SK-N-SH (cell line): ENCODE results near the gene GNB5. TPM values are rescaled to one million over a fixed set of nuclear protein-coding genes. Genes with fewer than 3 reads are reported as not detected.
A peak's percentile ranks its signal among the peaks of the same experiment; 100 is the strongest.

ENCODE experiments used
- CTCF ChIA-PET: fragments of 300-600, 350-600 bp; formaldehyde crosslinking; extraction: SDS; loops from one replicate; lab custom pipeline; 2021; lab: Yijun Ruan, JAX
- POLR2A ChIA-PET: fragments of 350-600 bp; sonication (Branson Sonifier 250); formaldehyde crosslinking; extraction: SDS; loops from one replicate; lab custom pipeline; 2020; ENCODE audit warnings: antibody characterized with exemption, inconsistent platforms; lab: Yijun Ruan, JAX
- DNase-seq: peaks from one replicate; pipeline ENCODE4 v3.0.0; 2012
- H2AFZ ChIP-seq: fragments of 200-600 bp; sonication (generic); 2 replicates; pipeline ENCODE4 v1.8.1; 2016; ENCODE audit warnings: antibody characterized with exemption, mild to moderate bottlenecking, low read depth
- H3F3A ChIP-seq: fragments of 200-600 bp; sonication (generic); replicated peaks from 2 replicates; pipeline ENCODE3; 2016; ENCODE audit warnings: antibody characterized with exemption, mild to moderate bottlenecking; ENCODE audit not compliant: insufficient read depth
- H3K27ac ChIP-seq, 2 experiments: fragments of 200-500 bp in 1 of 2; fragments of 200-600 bp in 1 of 2; sonication (Bioruptor generic) in 1 of 2; sonication (generic), shearing (Covaris generic) in 1 of 2; 2 replicates each; pipeline versions ENCODE4 v1.5.1 to v1.6.1; 2014 to 2016; ENCODE audit warnings: low read depth in 2 of 2, inconsistent platforms in 1 of 2, low read length in 1 of 2, mild to moderate bottlenecking in 1 of 2, mixed read lengths in 1 of 2
- H3K27me3 ChIP-seq: fragments of 200-600 bp; sonication (generic), shearing (Covaris generic); 2 replicates; pipeline ENCODE4 v1.6.1; 2016; ENCODE audit warnings: mixed run types; ENCODE audit not compliant: insufficient read depth
- H3K36me3 ChIP-seq, 2 experiments: fragments of 200-500 bp in 1 of 2; fragments of 200-600 bp in 1 of 2; sonication (Bioruptor generic) in 1 of 2; sonication (generic) in 1 of 2; replicated peaks in 1 of 2; 2 replicates each; pipeline versions ENCODE3 to v1.5.1; 2014 to 2016; ENCODE audit warnings: low read length in 1 of 2, mild to moderate bottlenecking in 1 of 2; ENCODE audit not compliant: insufficient read depth in 2 of 2, control insufficient read depth in 1 of 2
- H3K4me1 ChIP-seq, 2 experiments: fragments of 200-500 bp in 1 of 2; fragments of 200-600 bp in 1 of 2; sonication (Bioruptor generic) in 1 of 2; sonication (generic), shearing (Covaris generic) in 1 of 2; 2 replicates each; pipeline versions ENCODE4 v1.5.1 to v1.6.1; 2014 to 2016; ENCODE audit warnings: low read depth in 1 of 2, low read length in 1 of 2, mixed run types in 1 of 2; ENCODE audit not compliant: insufficient read depth in 2 of 2, control insufficient read depth in 1 of 2
- H3K4me2 ChIP-seq: fragments of 200-600 bp; sonication (generic), shearing (Covaris generic); 2 replicates; pipeline ENCODE4 v1.6.1; 2017; ENCODE audit warnings: mixed run types
- H3K4me3 ChIP-seq, 2 experiments: fragments of 200-500 bp in 1 of 2; fragments of 200-600 bp in 1 of 2; sonication (Bioruptor generic) in 1 of 2; sonication (generic), shearing (Covaris generic) in 1 of 2; 2 replicates each; pipeline versions ENCODE4 v1.5.1 to v1.8.1; 2014 to 2016; ENCODE audit warnings: low read depth in 2 of 2, inconsistent platforms in 1 of 2, low read length in 1 of 2, mild to moderate bottlenecking in 1 of 2, mixed read lengths in 1 of 2, moderate library complexity in 1 of 2
- H3K79me2 ChIP-seq: fragments of 200-600 bp; sonication (generic); 2 replicates; pipeline ENCODE4 v1.8.1; 2017; ENCODE audit warnings: mild to moderate bottlenecking; ENCODE audit not compliant: insufficient read depth
- H3K9ac ChIP-seq: fragments of 200-600 bp; sonication (generic); 2 replicates; pipeline ENCODE4 v1.6.1; 2017; ENCODE audit warnings: mixed run types
- H3K9me2 ChIP-seq: fragments of 200-600 bp; sonication (generic); 2 replicates; pipeline ENCODE4 v1.6.1; 2017; ENCODE audit warnings: mixed run types
- H3K9me3 ChIP-seq: fragments of 200-600 bp; sonication (generic); 2 replicates; pipeline ENCODE4 v1.6.1; 2017; ENCODE audit warnings: mixed run types, mild to moderate bottlenecking, moderate library complexity
- H4K20me1 ChIP-seq: fragments of 200-600 bp; sonication (generic); 2 replicates; pipeline ENCODE4 v1.6.1; 2017; ENCODE audit warnings: mild to moderate bottlenecking, mixed run types; ENCODE audit not compliant: insufficient read depth
- ELF1 ChIP-seq: IDR thresholded peaks from 2 replicates; pipeline ENCODE4 v1.4.0; 2012
- FOSL2 ChIP-seq: IDR thresholded peaks from 2 replicates; pipeline ENCODE4 v1.4.0; 2012; ENCODE audit warnings: low read depth, mild to moderate bottlenecking, moderate library complexity, borderline replicate concordance
- GATA2 ChIP-seq: sonication (generic); formaldehyde crosslinking; IDR thresholded peaks from 2 replicates; pipeline ENCODE4 v1.5.0; 2020; ENCODE audit warnings: mild to moderate bottlenecking, missing genetic modification reagents
- JUND ChIP-seq: IDR thresholded peaks from 2 replicates; pipeline ENCODE4 v1.4.0; 2012
- POLR2AphosphoS5 ChIP-seq: IDR thresholded peaks from 2 replicates; pipeline ENCODE4 v1.6.1; 2012; ENCODE audit warnings: low read depth, low read length
- RAD21 ChIP-seq: IDR thresholded peaks from 2 replicates; pipeline ENCODE4 v1.6.1; 2012; ENCODE audit warnings: mild to moderate bottlenecking, low read length
- SIN3A ChIP-seq: IDR thresholded peaks from 2 replicates; pipeline ENCODE4 v1.6.1; 2012; ENCODE audit warnings: low read depth, mild to moderate bottlenecking, low read length, moderate library complexity, borderline replicate concordance
- SMC3 ChIP-seq: IDR thresholded peaks from 2 replicates; pipeline ENCODE4 v1.6.1; 2012; ENCODE audit warnings: low read depth, low read length, improper control_type of control experiment
- TEAD4 ChIP-seq: IDR thresholded peaks from 2 replicates; pipeline ENCODE4 v1.4.0; 2012; ENCODE audit warnings: mild to moderate bottlenecking, borderline replicate concordance; ENCODE audit not compliant: insufficient read depth
- WGBS: methylation state at CpG from one replicate; pipeline ENCODE4 v1.1.6; 2017; ENCODE audit warnings: low lambda C conversion rate; 5-methylcytosine and 5-hydroxymethylcytosine counted together
- polyA plus RNA-seq, 3 experiments: library from polyadenylated mRNA; depleted of rRNA; stranded (reverse); fragments of >200 nt; gene quantifications; 2 replicates each; pipeline ENCODE4 v1.2.3, GENCODE V29; 2012
- TF ChIP-seq, protein P1 (sequence below): IDR thresholded peaks from 2 replicates; pipeline ENCODE4 v1.6.1; 2012; ENCODE audit warnings: mild to moderate bottlenecking, low read depth, low read length, moderate library complexity
- TF ChIP-seq, protein P2 (sequence below): fragments of 150-350 bp; IDR thresholded peaks from 2 replicates; pipeline ENCODE4 v1.6.1; 2017; ENCODE audit warnings: antibody characterized with exemption, low read length, low read depth, borderline replicate concordance
- TF ChIP-seq, protein P3 (sequence below): IDR thresholded peaks from 2 replicates; pipeline ENCODE4 v1.4.0; 2012; ENCODE audit warnings: low read depth, borderline replicate concordance

GNB5 gene
- polyA plus RNA-seq, 1 of the 3 experiments (the other 2 are of a cell fraction), result 73.7 TPM

DNA sequence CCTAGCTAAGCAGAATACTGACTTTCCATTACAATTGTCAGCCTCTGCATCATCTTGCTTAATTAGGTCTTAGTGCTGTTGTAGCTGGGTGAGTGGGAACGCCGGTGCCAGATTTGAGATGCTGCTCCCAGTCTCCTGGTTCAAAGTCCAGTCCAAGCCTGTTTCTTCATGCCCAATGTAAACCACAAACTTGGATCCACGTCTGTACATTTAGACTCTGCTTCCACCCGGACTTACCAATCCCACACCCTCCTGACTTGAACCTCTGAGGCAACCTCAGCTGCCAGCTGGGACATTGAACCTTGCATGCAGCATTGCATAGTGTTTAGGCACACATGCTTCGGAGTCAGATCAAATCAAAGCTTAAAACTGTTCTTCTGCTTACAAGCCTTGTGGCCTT is 121.6 kb downstream of the GNB5 start:
- WGBS, result 88% methylated on average over 5 of the region's 5 CpGs
- H2AFZ ChIP-seq, result no peak overlapping the region
- DNase-seq, result no peak
- H3K79me2 ChIP-seq, result no peaks in the 10 kb centered on the region
- H3K4me3 ChIP-seq, result no peak overlapping the region
- peaks cover 16% of the 10 kb centered on the region for H3F3A ChIP-seq
- TF ChIP-seq ELF1, result no peak
- TF ChIP-seq RAD21, result no peak
- TF ChIP-seq SIN3A, result no peak
- no peak for TF ChIP-seq GATA2
- TF ChIP-seq, protein P1, sequence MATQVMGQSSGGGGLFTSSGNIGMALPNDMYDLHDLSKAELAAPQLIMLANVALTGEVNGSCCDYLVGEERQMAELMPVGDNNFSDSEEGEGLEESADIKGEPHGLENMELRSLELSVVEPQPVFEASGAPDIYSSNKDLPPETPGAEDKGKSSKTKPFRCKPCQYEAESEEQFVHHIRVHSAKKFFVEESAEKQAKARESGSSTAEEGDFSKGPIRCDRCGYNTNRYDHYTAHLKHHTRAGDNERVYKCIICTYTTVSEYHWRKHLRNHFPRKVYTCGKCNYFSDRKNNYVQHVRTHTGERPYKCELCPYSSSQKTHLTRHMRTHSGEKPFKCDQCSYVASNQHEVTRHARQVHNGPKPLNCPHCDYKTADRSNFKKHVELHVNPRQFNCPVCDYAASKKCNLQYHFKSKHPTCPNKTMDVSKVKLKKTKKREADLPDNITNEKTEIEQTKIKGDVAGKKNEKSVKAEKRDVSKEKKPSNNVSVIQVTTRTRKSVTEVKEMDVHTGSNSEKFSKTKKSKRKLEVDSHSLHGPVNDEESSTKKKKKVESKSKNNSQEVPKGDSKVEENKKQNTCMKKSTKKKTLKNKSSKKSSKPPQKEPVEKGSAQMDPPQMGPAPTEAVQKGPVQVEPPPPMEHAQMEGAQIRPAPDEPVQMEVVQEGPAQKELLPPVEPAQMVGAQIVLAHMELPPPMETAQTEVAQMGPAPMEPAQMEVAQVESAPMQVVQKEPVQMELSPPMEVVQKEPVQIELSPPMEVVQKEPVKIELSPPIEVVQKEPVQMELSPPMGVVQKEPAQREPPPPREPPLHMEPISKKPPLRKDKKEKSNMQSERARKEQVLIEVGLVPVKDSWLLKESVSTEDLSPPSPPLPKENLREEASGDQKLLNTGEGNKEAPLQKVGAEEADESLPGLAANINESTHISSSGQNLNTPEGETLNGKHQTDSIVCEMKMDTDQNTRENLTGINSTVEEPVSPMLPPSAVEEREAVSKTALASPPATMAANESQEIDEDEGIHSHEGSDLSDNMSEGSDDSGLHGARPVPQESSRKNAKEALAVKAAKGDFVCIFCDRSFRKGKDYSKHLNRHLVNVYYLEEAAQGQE, result no peak
- TF ChIP-seq, all 33 proteins: peak for 0
- Histone ChIP-seq H3K4me1 (no peaks in the 10 kb centered on the region), H3K36me3 (peaks cover 12 to 19% of the 10 kb centered on the region in 2 experiments), H3K27me3 (no peaks in the 10 kb centered on the region), H3K9me2 (no peaks in the 10 kb centered on the region), H4K20me1 (no peaks in the 10 kb centered on the region), H3K9ac (no peak overlapping the region), H3K9me3 (no peaks in the 10 kb centered on the region), H3K4me2 (no peak overlapping the region), H3K27ac (no peak overlapping the region)
- ChIA-PET CTCF (interaction anchor here (1.0 to 2.2 kb wide), 2 partner anchors 9 to 101 kb away, joined by 3 to 12 read pairs; no protein-coding TSS in a partner anchor), POLR2A (no interaction called here)

DNA sequence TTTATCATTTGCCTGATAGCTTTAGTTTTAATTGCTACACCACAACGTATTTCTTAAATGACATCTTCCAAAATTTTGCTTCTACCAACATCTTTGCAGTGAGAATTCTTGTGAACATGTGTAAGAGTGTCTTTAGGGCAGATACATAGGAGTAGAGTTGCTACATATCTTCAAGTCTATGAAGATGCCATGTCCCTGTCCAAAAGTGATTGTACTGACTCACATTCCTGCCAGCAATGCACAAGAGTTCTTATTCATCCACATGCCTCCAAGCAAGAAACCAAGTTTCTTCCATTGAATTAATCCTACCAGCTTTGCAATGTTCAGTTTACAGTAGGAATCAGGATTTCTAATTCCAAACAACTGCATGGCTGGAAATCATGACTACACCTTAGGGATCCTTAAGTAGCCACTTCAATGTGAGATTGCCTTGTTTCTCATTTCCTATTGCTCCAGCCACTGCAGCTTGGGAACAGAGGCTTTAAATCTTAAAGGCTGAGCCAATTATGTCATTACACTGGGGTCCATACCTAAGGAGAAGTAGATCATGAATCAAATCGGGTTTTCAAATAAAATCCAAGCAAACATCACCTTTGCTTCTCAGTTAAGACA is 123.1 kb downstream of the GNB5 start:
- H3K4me3 ChIP-seq, result no peak overlapping the region
- H3K36me3 ChIP-seq, result peaks cover 21 to 32% of the 10 kb centered on the region in 2 experiments
- ChIA-PET CTCF (interaction anchor here (1.6 to 2.6 kb wide), 3 partner anchors 11 to 179 kb away, joined by 3 to 14 read pairs (median 5); no protein-coding TSS in a partner anchor), POLR2A (interaction anchor here (0.6 kb wide), 1 partner anchor 179 kb away, joined by 3 read pairs; no protein-coding TSS in a partner anchor)
- WGBS, result 78% methylated on average over 2 of the region's 2 CpGs
- DNase-seq, result no peak
- H3K9me3 ChIP-seq, result no peaks in the 10 kb centered on the region
- no peaks in the 10 kb centered on the region for H3K79me2 ChIP-seq
- TF ChIP-seq SMC3 (no peak), TEAD4 (no peak), FOSL2 (no peak), GATA2 (no peak), POLR2AphosphoS5 (peak; percentile 49; the same call in 1 of the 2 replicates), JUND (no peak)
- TF ChIP-seq, protein P2, sequence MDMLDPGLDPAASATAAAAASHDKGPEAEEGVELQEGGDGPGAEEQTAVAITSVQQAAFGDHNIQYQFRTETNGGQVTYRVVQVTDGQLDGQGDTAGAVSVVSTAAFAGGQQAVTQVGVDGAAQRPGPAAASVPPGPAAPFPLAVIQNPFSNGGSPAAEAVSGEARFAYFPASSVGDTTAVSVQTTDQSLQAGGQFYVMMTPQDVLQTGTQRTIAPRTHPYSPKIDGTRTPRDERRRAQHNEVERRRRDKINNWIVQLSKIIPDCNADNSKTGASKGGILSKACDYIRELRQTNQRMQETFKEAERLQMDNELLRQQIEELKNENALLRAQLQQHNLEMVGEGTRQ, result no peak
- TF ChIP-seq, protein P3, sequence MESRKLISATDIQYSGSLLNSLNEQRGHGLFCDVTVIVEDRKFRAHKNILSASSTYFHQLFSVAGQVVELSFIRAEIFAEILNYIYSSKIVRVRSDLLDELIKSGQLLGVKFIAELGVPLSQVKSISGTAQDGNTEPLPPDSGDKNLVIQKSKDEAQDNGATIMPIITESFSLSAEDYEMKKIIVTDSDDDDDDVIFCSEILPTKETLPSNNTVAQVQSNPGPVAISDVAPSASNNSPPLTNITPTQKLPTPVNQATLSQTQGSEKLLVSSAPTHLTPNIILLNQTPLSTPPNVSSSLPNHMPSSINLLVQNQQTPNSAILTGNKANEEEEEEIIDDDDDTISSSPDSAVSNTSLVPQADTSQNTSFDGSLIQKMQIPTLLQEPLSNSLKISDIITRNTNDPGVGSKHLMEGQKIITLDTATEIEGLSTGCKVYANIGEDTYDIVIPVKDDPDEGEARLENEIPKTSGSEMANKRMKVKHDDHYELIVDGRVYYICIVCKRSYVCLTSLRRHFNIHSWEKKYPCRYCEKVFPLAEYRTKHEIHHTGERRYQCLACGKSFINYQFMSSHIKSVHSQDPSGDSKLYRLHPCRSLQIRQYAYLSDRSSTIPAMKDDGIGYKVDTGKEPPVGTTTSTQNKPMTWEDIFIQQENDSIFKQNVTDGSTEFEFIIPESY, result no peak
- TF ChIP-seq, protein P1, result 0 out of 2 replicates have a peak, but pooled peaks have one; percentile 57
- no peak overlapping the region for H3K9ac ChIP-seq
- peak overlapping the region in 1 of 2 experiments; percentile 3; a peak in 1 of 4 replicates for H3K27ac ChIP-seq
- H3K27me3 ChIP-seq, result no peaks in the 10 kb centered on the region
- H2AFZ ChIP-seq, result no peak overlapping the region
- H3K9me2 ChIP-seq, result no peaks in the 10 kb centered on the region
- H3F3A ChIP-seq, result peaks cover 19% of the 10 kb centered on the region
- no peaks in the 10 kb centered on the region for H4K20me1 ChIP-seq
- H3K4me2 ChIP-seq, result no peak overlapping the region
- no peaks in the 10 kb centered on the region for H3K4me1 ChIP-seq
